Heart left ventricle (tissue), 13 donors: ENCODE results near the gene SVEP1.

Source experiments
- CTCF ChIP-seq, 12 donors: fragments of 200-600 bp; sonication (generic) in 4 of 12; IDR thresholded peaks; one replicate each; pipeline versions ENCODE4 v1.5.0 to v1.8.0; 2018 to 2022; ENCODE audit warnings: antibody characterized with exemption in 12 of 12, mild to moderate bottlenecking in 5 of 12
- POLR2A ChIP-seq, 2 donors: fragments of 450-650 bp; IDR thresholded peaks; one replicate each; pipeline ENCODE4 v1.6.1; 2017; ENCODE audit warnings: antibody characterized with exemption in 2 of 2, mild to moderate bottlenecking in 2 of 2, moderate library complexity in 2 of 2
- donor health status: ischemic (EF 13 %, LVEDD 7.1; RV severe dilation, severe dysfunction).
- donor health status: DM: no; HTN: yes; CAD: no.
- donor health status: DM: no; HTN: no; CAD: no.
- donor health status: ischemic (EF 25% LVEDD 6.9; RV normal size, moderate dysfunction).
- donor health status: ischemic (EF 25% LVEDD 5.7; RV mildly dilated, moderate dysfunction).
- donor health status: ischemic (EF 35%, LVEDD 5.7; RV mildly dilated, moderate dysfunction).
- donor health status: nonischemic (EF 11% LVEDD 7.7; RV severe dilation, severe dysfunction).
- donor health status: DM: yes; HTN: yes; CAD: no.
- donor health status: PGD.
- donor health status: ischemic (EF 29% LVEDD 5.4; RV normal size, mild dysfunction).
- donor health status: nonischemic (EF 23%, LVEDD 6.1; RV moderate dilation, normal function).

- TF ChIP-seq CTCF (IDR thresholded peaks at IDR 0.05) (no peak), POLR2A (IDR thresholded peaks at IDR 0.05) (no peak)
These were observed 37.6 kb downstream of the SVEP1 start for GRCh38 chr9:110541950-110542349.
